Heart left ventricle (tissue), 16 donors: Measurements from ENCODE around the gene PDE9A. TPM values are rescaled to one million over a fixed set of nuclear protein-coding genes. Genes with fewer than 3 reads are reported as not detected.

Experiments used
- ATAC-seq, 4 donors: fragments of 200-7000 bp; cut with Tn5 transposase; one replicate each; pipeline ENCODE4 v1.9.1; 2020 to 2022; ENCODE audit warnings: moderate library complexity in 4 of 4, mild to moderate bottlenecking in 3 of 4, moderate number of reproducible peaks in 1 of 4
- DNase-seq, 5 donors: peaks; one replicate each; pipeline ENCODE4 v3.0.0-alpha.2; 2020
- H3K27ac ChIP-seq, 12 donors: fragments of 200-600 bp; sonication (generic) in 4 of 12; one replicate each; pipeline versions ENCODE4 v1.5.0 to v1.8.0; 2016 to 2022; ENCODE audit warnings: mild to moderate bottlenecking in 2 of 12
- H3K27me3 ChIP-seq, 9 donors: fragments of 200-600 bp; sonication (generic) in 2 of 9; one replicate each; pipeline versions ENCODE4 v1.5.1 to v1.8.0; 2016 to 2022; ENCODE audit warnings: mild to moderate bottlenecking in 3 of 9
- H3K36me3 ChIP-seq, 9 donors: fragments of 200-600 bp; sonication (generic) in 2 of 9; one replicate each; pipeline versions ENCODE4 v1.5.0 to v1.8.0; 2018 to 2022; ENCODE audit warnings: mild to moderate bottlenecking in 2 of 9
- H3K4me1 ChIP-seq, 12 donors: fragments of 200-600 bp; sonication (generic) in 4 of 12; one replicate each; pipeline versions ENCODE4 v1.5.0 to v1.8.0; 2016 to 2022; ENCODE audit warnings: mild to moderate bottlenecking in 3 of 12
- H3K4me3 ChIP-seq, 12 donors: fragments of 200-600 bp; sonication (generic) in 4 of 12; one replicate each; pipeline versions ENCODE4 v1.5.0 to v1.8.0; 2017 to 2022; ENCODE audit warnings: mild to moderate bottlenecking in 9 of 12, moderate library complexity in 4 of 12
- H3K9me3 ChIP-seq, 12 donors: fragments of 200-600 bp; sonication (generic) in 4 of 12; one replicate each; pipeline versions ENCODE4 v1.5.0 to v1.8.0; 2016 to 2022; ENCODE audit warnings: mild to moderate bottlenecking in 1 of 12
- CTCF ChIP-seq, 12 donors: fragments of 200-600 bp; sonication (generic) in 4 of 12; IDR thresholded peaks; one replicate each; pipeline versions ENCODE4 v1.5.0 to v1.8.0; 2018 to 2022; ENCODE audit warnings: antibody characterized with exemption in 12 of 12, mild to moderate bottlenecking in 5 of 12
- POLR2A ChIP-seq, 2 donors: fragments of 450-650 bp; IDR thresholded peaks; one replicate each; pipeline ENCODE4 v1.6.1; 2017; ENCODE audit warnings: antibody characterized with exemption in 2 of 2, mild to moderate bottlenecking in 2 of 2, moderate library complexity in 2 of 2
- WGBS, 4 donors: extraction: QIAGEN DNeasy Blood & Tissue Kit in 2 of 4; methylation state at CpG; one replicate each; pipeline versions ENCODE4 v1.1.5 to v1.1.7; 2013 to 2018; 5-methylcytosine and 5-hydroxymethylcytosine counted together
- intact Hi-C, 10 donors: fragments of 100-400 bp; cut with DNase I; formaldehyde crosslinking; loops; one replicate each; pipeline versions ENCODE4 v1.11.1 to v1.14.2; 2022
- polyA plus RNA-seq, 2 donors: library from polyadenylated mRNA; stranded (reverse); fragments of 200-250 nt; gene quantifications; one replicate each; pipeline ENCODE4 v1.2.3, GENCODE V29; 2013
- total RNA-seq, 9 donors: library from RNA; depleted of rRNA in 2 of 9; stranded (reverse); fragments of >200 nt in 2 of 9; fragmentation: NEBNext Ultra II Directional in 3 of 9; extraction: Animal tissue kit (Norgen Biotek cat#: 25700) in 3 of 9; gene quantifications; one replicate each; pipeline versions ENCODE4 v1.1.0 to v1.2.4, GENCODE V29; 2016 to 2023
- donor health status: ischemic (EF 13 %, LVEDD 7.1; RV severe dilation, severe dysfunction).
- donor health status: healthy with polysubstance abuse.
- donor health status: DM: no; HTN: yes; CAD: no.
- donor health status: DM: no; HTN: no; CAD: no.
- donor health status: ischemic (EF 25% LVEDD 6.9; RV normal size, moderate dysfunction).
- donor health status: ischemic (EF 25% LVEDD 5.7; RV mildly dilated, moderate dysfunction).
- donor health status: healthy.
- donor health status: DM: yes; HTN: yes; CAD: no.
- donor health status: ischemic (EF 35%, LVEDD 5.7; RV mildly dilated, moderate dysfunction).
- donor health status: nonischemic (EF 11% LVEDD 7.7; RV severe dilation, severe dysfunction).
- donor health status: DM: yes; HTN: yes; CAD: no.
- donor health status: PGD.
- donor health status: ischemic (EF 29% LVEDD 5.4; RV normal size, mild dysfunction).
- donor health status: nonischemic (EF 23%, LVEDD 6.1; RV moderate dilation, normal function).

The PDE9A gene
- total and polyA plus RNA-seq, 11 donors: 1.5 to 4.0 (median 3.1) TPM

DNA sequence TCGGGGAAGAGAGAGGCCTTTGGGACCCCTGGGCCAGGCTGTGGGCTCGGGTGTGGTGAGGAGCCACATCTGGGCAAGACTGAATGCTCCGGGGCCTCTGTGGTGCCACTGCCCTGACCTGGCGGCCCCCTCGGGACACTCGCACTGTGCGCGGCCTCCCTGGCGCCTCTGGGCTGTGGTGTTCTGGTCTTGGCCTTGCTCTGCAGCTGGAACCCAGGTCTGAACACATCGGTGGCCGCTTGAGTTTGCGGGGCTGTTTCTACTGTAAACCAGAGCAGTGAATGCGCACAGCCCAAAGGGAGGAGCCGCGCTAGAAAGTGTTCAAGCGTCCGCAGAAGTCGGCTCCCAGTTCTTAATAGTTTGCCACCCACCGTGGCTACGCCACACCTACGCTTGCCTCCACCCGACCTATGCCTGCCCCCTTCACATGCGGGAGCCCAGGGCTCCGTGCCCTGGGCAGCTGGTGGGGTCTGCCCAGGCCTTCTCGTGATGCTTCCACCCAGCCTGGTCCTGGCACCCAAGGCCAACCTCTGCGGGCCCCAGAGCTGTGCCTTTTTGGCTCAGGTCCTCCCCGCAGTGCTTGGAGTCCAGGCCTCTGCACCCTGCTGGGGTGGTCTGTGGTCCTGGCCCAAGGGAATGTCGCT is 4.4 kb downstream of the PDE9A start:
- TF ChIP-seq CTCF (IDR thresholded peaks at IDR 0.05): no peak
- no peak for TF ChIP-seq POLR2A (IDR thresholded peaks at IDR 0.05)
- H3K4me1 ChIP-seq: peaks cover 0 to 28% (median 16%) of the 10 kb centered on the region in 12 donors
- no peaks in the 10 kb centered on the region for H3K36me3 ChIP-seq
- H3K27ac ChIP-seq: peak overlapping the region in 1 of 12 donors; percentile 66
- H3K9me3 ChIP-seq: no peaks in the 10 kb centered on the region
- WGBS, 4 donors: 91 to 97% (median 96%) methylated on average over 21 to 28 of the region's 28 CpGs
- intact Hi-C loops: loop anchor here in 4 of 10 donors (5.0 to 10.0 kb wide), 5 partner anchors 47 to 127 kb away; no protein-coding TSS in a partner anchor
- ATAC-seq (no peak), DNase-seq (peak in 1 of 5 donors; percentile 44)
- peaks cover 0 to 40% (median 17%) of the 10 kb centered on the region in 9 donors for H3K27me3 ChIP-seq
- no peak overlapping the region for H3K4me3 ChIP-seq

DNA sequence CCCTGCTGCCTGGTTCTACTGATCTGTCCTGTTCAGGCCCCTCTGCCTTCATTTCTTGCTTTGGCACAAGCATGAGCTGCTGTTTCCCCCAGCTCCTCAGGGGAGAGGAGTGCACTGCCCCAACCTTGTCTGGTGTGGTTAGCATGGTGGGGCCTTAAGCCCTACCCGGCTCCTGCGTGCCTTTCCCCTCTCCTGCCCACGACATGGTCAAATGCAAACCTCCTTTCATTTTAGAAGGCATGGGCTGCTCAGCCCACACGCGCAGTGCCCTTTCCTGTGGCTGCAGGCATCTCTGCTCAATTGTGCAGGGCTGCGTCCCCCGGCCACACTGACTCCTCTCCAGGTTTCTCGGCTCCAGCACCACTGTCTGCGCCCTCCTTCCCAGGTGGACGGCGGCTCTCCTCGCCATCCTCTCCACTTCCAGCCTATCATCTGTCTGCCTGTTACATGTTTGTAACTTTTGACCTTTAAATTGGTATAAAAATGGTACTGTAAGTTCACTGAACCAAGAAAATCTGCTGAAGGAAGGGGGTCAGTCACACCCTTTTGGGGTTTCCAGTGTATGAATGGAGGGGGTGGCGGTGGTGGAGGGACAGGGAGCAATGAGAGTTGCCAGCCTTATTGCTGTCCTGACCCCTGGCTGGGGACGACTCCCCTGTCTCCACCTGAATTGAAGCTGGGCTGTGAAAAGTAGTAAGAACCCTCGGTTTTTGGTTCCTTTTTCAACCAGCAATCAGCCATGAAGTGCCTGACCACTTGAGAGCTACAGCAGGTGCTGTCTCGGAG is 5.1 kb downstream of the PDE9A start:
- H3K36me3 ChIP-seq: no peaks in the 10 kb centered on the region
- intact Hi-C loops: loop anchor here in 4 of 10 donors (5.0 to 10.0 kb wide), 5 partner anchors 46 to 126 kb away; no protein-coding TSS in a partner anchor
- no peak overlapping the region for H3K4me3 ChIP-seq
- H3K9me3 ChIP-seq: no peaks in the 10 kb centered on the region
- whole genome bisulfite sequencing, 4 donors: 88 to 94% (median 92%) methylated on average over 16 of the region's 16 CpGs
- peaks cover 0 to 23% (median 13%) of the 10 kb centered on the region in 12 donors for H3K4me1 ChIP-seq
- no peak for ATAC-seq
- no peak for TF ChIP-seq CTCF (IDR thresholded peaks at IDR 0.05)
- TF ChIP-seq POLR2A (IDR thresholded peaks at IDR 0.05): no peak
- DNase-seq: peak in 1 of 5 donors; percentile 40
- peak overlapping the region in 1 of 12 donors; percentile 30 for H3K27ac ChIP-seq
- peaks cover 0 to 40% (median 17%) of the 10 kb centered on the region in 9 donors for H3K27me3 ChIP-seq

GRCh38 chr21:42659416-42660117 is 6.1 kb downstream of the PDE9A start:
- Histone ChIP-seq H3K4me3 (no peak overlapping the region), H3K36me3 (no peaks in the 10 kb centered on the region), H3K4me1 (peaks cover 0 to 19% (median 4%) of the 10 kb centered on the region in 12 donors), H3K27ac (peak overlapping the region in 1 of 12 donors; percentile 53), H3K27me3 (peaks cover 0 to 31% (median 12%) of the 10 kb centered on the region in 9 donors), H3K9me3 (no peaks in the 10 kb centered on the region)
- DNase-seq: peak in 1 of 5 donors; percentile 60
- no peak for ATAC-seq
- no peak for TF ChIP-seq CTCF (IDR thresholded peaks at IDR 0.05)
- no peak for TF ChIP-seq POLR2A (IDR thresholded peaks at IDR 0.05)
- WGBS, 4 donors: 72 to 82% (median 81%) methylated on average over 14 to 21 of the region's 21 CpGs
- intact Hi-C loops: loop anchor here in 4 of 10 donors (5.0 to 10.0 kb wide), 5 partner anchors 45 to 125 kb away; no protein-coding TSS in a partner anchor
